A549 treated with DMSO at 1 μM for 4 hours (cell line): Measurements from ENCODE around the gene BRD3. TPM values are rescaled to one million over a fixed set of nuclear protein-coding genes. Genes with fewer than 3 reads are reported as not detected.

Experiments used
- total RNA-seq: library from RNA; stranded (reverse); fragments of 200-300 nt; extraction: Qiagen RNA extraction; gene quantifications from 5 replicates; pipeline ENCODE4 v1.2.3, GENCODE V29; 2022; ENCODE audit warnings: low read depth

BRD3 gene
- 15.5 to 22.8 TPM (median 22.3 TPM) in 5 replicates for total RNA-seq

GRCh38 chr9:134067904-134068743 lies at the start of gene BRD3:
Gene BRD3, minus strand, starts transcription at chr9:134068026. Its CDS starts 14,549 bp downstream, at chr9:134053477.

DNA sequence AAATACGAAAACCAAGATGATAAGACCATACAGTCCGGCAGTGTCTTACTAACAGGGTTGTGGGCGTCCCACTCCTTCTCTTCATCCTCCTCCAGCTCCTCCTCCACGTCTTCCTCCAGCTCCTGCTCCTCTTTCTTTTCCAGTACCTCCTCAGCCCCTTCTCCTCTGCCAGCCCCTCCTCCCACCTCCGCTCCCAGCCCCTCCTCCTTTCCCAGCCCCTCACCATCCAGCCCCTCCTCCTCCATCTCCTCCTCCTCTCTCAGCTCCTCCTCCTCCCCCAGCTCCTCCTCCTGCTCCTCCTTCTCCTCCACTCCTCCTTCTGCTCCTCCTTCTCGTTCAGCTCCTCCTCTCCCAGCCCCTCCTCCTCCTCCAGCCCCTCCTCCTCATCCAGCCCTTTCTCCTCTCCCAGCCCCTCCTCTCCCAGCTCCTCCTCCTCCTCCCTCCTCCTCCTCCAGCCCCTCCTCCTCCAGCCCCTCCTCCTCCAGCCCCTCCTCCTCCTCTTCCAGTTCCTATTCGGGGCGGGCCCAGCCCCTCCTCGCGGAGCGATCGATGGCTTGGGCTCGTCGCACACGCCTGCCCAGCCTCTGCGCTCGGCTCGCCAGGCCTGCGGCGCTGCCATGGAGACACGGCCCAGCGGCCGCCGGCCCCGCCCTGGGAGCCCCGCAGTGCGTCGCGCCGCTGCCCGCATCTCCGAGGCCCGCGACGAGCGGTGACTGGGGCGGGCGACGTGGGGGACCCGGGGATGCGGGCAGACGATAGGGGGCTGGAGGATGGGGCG lies 42.8 kb downstream of the BRD3 start, which contains the start of gene BRD3OS:
TSS of gene BRD3OS (plus strand) at position 654 of the 778 bp plus-strand sequence. CDS start 1,267 bp downstream, outside the sequence.

GRCh38 chr9:133991964-133992779 lies 75.7 kb downstream of the BRD3 start, which contains the start of gene VAV2:
Gene VAV2, minus strand, starts transcription at chr9:133992324. Its CDS starts 46 bp downstream, at chr9:133992278.

Other genes with a start within 250 kb of the BRD3 start
- gene VAV2, start 75.7 kb downstream of the BRD3 start, total RNA-seq = 37.8 to 48.7 TPM (median 43.1 TPM) in 5 replicates
- gene BRD3OS, start 42.5 kb downstream of the BRD3 start, total RNA-seq = 14.0 to 21.8 TPM (median 18.5 TPM) in 5 replicates
- 55.4 to 67.9 TPM (median 63.3 TPM) in 5 replicates for gene WDR5, start 68.1 kb upstream of the BRD3 start, total RNA-seq
- gene RNU6ATAC, start 96.5 kb upstream of the BRD3 start, total RNA-seq = not detected in 5 replicates